ENCODE data around the gene E2F4. TPM values are rescaled to one million over a fixed set of nuclear protein-coding genes. Genes with fewer than 3 reads are reported as not detected.

The E2F4 gene
- total RNA-seq, 1 donor from 2014 or later, result 36.6 TPM

DNA sequence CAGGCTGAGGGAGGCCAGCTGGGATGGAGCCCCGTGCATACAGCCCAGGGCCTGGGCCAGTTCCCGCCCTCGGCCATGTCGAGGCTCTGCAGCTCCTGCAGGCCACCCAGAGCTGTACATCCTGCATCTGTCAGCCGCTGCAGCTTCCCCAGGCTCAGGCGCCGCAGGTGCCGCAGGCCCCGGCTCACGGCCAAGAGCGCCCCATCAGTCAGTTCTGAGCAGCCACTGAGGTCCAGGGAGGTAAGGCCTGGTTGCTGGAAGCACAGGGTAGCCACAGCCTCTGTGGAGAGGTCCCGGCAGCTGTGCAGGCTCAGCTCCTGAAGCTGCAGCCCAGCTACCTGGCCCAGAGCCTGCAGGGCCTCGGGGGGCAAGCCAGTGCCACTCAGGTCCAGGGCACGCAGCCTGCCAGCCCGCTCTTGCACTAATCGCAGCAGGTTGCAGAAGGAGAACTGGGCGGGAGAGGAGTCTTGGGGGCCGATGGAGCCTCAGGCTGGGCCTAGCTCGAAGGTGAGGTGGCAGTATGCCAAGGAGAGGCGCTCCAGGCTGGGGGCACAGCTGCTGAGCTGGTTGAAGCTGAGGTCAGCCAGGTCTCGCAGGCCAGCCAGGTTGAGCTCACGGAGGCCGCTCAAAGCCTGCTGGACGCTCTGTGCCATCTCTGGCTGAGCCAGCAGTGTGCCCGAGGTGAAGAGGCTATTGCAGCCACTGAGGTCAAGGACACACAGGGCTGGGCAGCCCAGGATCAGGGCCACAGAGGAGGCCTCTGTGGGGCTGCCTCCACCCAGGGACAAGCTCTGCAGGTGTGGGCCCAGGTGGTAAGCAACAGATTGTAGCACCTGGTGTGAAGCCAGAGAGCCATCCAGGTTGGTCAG lies 18.3 kb downstream of the E2F4 start:
- ATAC-seq, result no peak

GRCh38 chr16:67211674-67212073 lies 19.7 kb downstream of the E2F4 start:
- ATAC-seq, result no peak

DNA sequence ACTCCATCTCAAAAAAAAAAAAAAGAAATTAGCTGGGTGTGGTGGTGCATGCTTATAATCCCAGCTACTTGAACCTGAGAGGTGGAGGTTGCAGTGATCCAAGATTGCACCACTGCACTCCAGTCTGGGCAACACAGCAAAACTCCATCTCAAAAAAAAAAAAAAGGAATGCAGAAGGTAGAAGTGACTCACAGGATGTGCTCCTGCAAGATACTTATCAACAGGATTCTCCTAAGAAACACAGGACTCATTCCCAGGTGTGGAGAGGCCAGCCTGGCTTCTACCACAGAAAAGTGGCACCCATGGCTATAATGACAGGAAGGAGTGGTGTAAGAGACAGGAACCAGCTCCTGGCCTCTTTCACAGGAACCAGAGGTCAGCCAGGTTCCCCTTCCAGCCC lies 20.8 kb downstream of the E2F4 start:
- ATAC-seq, result peak; percentile 28

- no peak for ATAC-seq
These were observed 21.5 kb downstream of the E2F4 start for GRCh38 chr16:67213197-67214019.

DNA sequence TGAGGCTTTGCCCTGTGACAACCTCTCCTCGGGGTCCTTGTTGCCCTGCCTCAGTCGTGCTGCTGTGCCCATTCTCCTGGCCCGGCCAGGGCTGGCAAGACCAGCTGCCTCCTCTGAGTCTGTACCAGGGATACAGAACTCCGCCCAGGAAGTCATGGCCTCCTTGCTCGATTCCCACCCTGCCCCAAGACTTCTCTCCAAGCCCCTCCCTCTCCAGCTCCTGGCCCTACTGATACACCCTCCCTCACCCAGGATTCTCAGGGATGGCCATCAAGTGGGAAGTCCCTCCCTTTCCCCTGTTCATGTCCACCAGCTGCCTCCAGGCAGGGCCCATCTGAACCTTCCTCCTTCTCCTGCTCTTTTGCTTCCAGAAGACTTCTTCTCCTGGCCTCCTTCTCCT lies 23.8 kb downstream of the E2F4 start:
- ATAC-seq, result no peak

DNA sequence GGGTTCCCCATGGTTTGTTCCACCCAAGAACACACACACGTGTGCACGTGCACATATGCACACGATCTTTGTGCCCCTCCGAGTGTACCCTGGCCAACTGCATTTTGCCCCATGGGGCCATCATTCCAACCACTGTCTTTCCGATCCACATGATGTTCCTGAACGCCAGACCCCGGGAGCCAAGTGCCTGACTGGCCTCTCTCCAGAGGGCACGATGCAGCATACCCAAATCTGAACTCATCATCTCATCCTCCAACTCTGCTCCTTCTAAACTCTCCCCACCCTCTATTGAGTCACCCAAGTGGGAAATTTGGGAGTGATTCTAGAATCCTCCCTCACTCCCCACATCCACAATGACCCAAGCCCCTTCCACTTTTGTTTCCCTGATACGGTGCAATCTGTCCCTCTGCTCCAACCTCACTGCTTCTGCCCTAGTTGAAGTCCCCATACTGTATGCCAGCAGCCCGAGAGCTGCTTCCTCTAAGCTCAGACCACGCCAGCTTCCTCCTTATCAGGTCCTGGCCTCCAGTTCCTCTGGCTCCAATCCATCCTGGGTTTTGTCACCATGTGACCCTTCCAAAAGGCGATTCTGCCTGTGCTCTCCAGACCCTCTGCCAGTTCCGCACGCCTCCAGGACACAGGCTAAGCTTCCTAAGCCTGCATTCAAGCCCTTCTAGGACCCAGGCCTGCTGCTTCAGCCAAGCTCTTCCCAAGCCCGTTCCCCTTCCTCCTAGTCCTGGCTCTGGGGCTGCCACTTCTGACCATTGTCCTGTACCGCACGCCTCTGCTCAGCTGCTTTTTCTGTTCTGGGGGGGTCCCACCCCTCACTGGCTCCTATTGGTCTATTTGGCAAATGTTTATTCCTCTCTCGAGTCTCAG lies 24.9 kb downstream of the E2F4 start:
- no peak for ATAC-seq

DNA sequence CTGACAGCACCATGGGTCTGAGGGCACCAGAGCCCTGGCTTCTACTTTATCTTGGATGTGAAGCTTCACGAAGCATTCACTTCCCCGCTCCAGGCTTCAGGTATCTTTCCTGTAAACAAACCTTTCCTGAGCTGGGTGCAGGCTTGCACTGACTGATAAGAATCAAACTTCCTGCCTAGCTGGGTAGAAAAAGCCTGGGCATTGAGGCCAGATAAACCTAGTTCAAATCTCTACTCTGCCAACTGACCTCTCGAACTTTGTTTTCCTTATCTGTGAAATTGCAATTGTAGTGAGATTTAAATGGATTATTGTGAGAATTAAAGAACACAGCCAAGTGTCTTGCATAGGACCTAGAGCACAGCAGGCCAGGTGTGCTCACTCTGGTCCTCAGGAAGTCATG lies 32.0 kb downstream of the E2F4 start:
- ATAC-seq, result no peak

- no peak for ATAC-seq
These were observed 34.4 kb downstream of the E2F4 start for GRCh38 chr16:67226295-67226803.

DNA sequence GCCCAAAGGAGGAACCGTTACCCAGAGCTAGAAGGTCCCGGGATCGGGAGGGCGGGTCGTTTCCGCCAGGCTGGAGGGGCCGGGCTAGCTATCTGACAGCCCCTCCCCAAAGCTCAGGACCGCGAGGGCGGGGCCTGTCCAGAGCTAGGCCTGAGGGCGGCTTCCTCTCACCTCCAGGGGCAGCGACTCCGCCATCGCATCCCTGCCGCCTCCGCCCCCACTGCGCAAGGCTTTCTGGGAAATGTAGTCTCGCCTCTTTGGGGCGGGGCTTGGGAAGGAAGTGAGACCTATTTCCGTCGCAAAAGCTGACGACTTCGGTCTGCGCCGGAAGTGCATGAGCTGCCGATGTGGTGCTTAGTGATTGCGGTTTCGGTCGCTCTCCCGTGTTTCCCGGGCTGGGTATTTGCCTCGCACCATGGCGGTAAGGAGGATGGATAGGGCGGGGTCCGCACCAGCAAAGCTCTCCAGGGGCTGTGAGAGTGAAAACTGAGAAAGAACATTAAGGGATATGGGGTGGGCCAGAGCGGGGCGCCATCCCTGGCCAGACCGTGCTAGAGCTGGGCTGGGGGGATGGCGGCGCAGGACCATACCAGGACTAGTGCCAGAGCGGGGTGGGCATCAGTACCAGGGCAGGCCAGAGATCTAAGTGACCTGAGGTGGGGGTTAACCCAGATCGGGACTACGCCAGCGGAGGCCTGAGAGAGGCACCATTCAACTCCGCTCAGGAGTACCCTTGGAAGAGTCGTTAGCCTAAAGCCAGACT lies 35.0 kb downstream of the E2F4 start, which contains the start of gene TMEM208:
TMEM208 (plus strand) TSS at position 327 of the 763 bp plus-strand sequence; CDS start at position 416, 89 bp downstream.
- peak; percentile 91 for ATAC-seq

GRCh38 chr16:67227567-67227921 lies 35.6 kb downstream of the E2F4 start:
- no peak for ATAC-seq

GRCh38 chr16:67228034-67228785 lies 36.3 kb downstream of the E2F4 start:
- ATAC-seq, result no peak

- no peak for ATAC-seq
These were observed 37.0 kb downstream of the E2F4 start for GRCh38 chr16:67228905-67229304.

DNA sequence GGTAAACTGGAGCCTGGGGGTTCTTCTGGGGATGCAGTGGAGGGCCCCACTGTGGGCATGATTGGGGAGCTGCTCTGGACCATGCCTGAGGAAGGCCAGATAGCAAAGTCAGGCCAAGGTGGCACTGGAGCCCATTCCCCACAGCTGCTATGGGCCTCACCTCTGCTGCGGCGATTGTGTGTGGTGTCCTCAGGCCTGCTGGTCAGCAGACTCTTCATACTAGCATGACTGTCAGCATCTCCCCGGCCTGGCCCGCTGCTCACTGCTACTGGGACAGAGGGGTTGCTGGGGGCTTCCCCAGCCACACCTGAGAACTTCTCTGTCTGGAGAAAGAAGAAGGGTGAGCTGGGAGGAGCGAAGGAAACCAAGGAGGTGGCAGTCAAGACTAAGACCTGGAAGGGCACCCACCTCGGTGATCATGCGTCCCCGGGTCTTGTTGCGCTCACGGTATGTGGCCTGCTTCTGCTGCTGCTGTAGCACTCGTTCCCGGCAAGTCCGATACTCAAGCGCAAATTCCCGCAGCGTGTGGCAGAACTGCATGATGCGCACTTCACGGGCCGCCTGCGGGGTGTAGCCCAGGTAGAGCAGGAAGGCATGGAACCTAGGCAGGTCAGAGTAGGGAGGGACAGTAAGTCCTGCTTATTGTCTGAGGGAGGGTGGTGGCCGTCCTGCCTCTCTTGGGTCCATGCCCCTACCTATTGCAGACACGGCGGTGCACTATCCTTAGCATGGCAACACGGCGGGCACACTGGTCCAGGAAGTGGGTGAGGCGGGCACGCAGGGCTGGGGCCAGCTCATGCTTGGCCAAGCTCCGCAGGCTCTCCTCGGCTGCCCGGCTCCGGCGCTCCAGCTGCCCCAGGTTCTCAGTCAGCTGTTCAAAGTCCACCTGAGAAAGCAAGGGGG lies 38.2 kb downstream of the E2F4 start:
- ATAC-seq, result no peak

DNA sequence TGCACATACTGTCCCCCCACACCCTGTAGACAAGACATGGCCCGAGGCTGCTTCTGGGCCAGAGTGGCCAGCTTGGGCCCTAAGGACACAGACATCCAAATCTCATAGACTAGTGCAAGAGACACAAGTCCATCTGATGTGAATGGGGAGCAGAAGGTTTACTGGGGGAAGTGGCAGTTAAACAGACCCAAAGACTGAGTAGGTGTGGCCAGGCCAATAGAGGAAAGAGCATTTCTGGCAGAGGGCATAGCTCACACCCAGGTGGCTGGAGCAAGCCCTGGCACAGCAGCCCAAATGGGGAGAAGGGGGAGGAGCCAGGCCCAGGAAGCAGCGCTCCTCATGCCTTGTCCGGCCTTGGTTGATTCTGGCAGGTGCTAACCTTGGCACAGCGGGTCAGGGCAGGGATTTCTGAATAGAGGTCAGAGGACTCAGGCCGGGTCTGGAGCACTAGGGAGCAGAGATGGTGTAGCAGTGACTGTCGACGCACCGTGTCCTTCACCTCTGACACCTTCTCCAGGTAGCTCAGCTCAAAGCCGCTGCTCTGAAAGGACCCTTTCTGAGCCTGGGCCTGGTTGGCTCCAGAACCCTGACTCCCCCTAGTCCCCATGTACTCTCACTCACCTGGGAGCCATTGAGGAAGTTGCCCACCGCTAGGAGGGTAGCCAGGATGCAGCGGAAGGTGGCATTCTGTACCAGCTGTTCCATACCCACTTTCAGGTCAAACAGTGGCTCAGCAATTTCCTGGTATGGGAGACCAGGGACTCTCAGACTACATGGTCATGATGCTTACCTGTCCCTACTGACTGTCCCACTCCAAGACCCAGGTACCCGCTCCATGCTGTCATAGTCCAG lies 39.1 kb downstream of the E2F4 start:
- ATAC-seq, result no peak

GRCh38 chr16:67233596-67233995 lies 41.6 kb downstream of the E2F4 start:
- ATAC-seq, result no peak

DNA sequence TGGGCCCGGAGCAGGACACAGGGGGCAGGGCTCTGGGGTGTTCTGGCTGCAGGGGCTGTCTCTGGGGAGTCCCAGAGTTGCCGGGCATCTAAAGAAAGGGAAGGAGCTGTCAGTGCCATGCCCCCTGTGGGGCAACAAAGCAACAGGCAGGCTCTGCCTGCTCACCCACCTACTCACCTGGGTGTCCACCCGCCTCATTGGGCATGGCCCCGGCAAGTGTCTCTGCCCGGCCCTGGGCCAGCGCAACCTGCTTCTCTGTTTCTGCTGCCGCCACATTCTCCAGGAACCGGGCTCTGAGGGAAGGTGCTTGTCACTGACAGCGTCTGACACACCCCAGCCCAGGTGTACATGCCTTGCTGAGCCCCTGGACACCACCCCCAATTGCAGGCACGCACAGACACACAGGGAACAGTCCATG lies 42.2 kb downstream of the E2F4 start:
- ATAC-seq, result no peak

DNA sequence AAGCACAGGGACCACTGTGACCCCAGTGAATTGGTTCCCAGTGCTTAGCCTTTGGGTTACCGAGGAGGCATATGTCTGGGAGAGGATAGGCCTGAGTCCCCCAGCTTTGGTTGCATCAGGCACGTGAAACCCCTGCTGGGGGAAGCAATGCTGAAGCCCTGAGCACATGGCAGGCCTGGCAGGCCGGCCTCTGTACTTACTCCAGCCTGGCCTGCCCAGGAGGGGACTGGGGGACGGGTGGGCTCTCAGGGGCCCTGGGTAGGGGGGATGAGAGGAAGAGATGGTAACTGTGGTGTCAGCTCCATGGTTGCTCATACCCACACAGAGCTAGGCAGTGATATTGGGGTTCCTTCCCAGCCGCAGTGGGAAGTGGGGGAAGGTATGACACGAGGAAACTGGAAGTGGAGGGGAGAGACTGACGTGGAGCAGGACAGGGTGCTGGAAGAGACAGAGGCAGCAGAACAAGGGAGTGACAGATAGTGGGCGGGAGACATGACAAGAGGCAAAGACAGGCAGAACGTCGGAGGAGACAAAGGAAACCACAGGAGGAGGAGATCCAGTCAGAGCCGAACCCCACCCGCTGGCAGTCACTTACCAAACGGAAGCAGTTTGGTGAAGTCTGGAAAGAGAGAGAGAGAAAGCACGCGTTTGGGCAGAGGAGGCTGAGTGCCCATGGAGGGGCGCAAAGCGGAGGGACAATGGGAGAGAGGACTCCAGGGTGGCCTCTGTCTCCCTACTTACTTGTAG lies 44.0 kb downstream of the E2F4 start:
- ATAC-seq, result peak; percentile 46

Data from esophagus mucosa (tissue), 1 donor.